Osteoblast (primary cell): ENCODE results near the gene DMD. TPM values are rescaled to one million over a fixed set of nuclear protein-coding genes. Genes with fewer than 3 reads are reported as not detected.

Source experiments
- DNase-seq: peaks from one replicate; pipeline ENCODE4 v3.0.0; 2011; ENCODE audit warnings: low spot score, mixed read lengths; ENCODE audit not compliant: insufficient read length; ENCODE audit errors: missing footprints
- H2AFZ ChIP-seq: 2 replicates; pipeline ENCODE4 v1.6.0; 2011; ENCODE audit warnings: mild to moderate bottlenecking, low read length
- H3K27ac ChIP-seq: 2 replicates; pipeline ENCODE4 v1.5.1; 2011; ENCODE audit warnings: mild to moderate bottlenecking, low read depth, low read length, moderate library complexity
- H3K27me3 ChIP-seq: 2 replicates; pipeline ENCODE4 v1.6.0; 2012; ENCODE audit warnings: mild to moderate bottlenecking, control low read depth, inconsistent platforms, low read length, moderate library complexity; ENCODE audit not compliant: insufficient read depth
- H3K36me3 ChIP-seq: 2 replicates; pipeline ENCODE4 v1.5.1; 2011; ENCODE audit warnings: mild to moderate bottlenecking, low read length, control low read depth, moderate library complexity; ENCODE audit not compliant: insufficient read depth
- H3K4me1 ChIP-seq: 2 replicates; pipeline ENCODE4 v1.5.1; 2011; ENCODE audit warnings: mild to moderate bottlenecking, low read length, control low read depth, moderate library complexity; ENCODE audit not compliant: insufficient read depth
- H3K4me2 ChIP-seq: 2 replicates; pipeline ENCODE4 v1.6.0; 2011; ENCODE audit warnings: mild to moderate bottlenecking, low read length; ENCODE audit not compliant: insufficient read depth
- H3K4me3 ChIP-seq: fragments of 200-600 bp; sonication (generic); 3 replicates; pipeline ENCODE4 v1.5.1; 2012; ENCODE audit warnings: mild to moderate bottlenecking, low read length, inconsistent platforms; ENCODE audit not compliant: insufficient read depth
- H3K79me2 ChIP-seq: 2 replicates; pipeline ENCODE4 v1.6.0; 2012; ENCODE audit warnings: mild to moderate bottlenecking, low read length, control low read depth, inconsistent platforms; ENCODE audit not compliant: insufficient read depth
- H3K9me3 ChIP-seq: 2 replicates; pipeline ENCODE4 v1.5.1; 2011; ENCODE audit warnings: low read depth, low read length, control low read depth
- H4K20me1 ChIP-seq: 2 replicates; pipeline ENCODE4 v1.6.0; 2012; ENCODE audit warnings: mild to moderate bottlenecking, low read length, control low read depth; ENCODE audit not compliant: insufficient read depth
- CTCF ChIP-seq: IDR thresholded peaks from 2 replicates; pipeline ENCODE4 v1.5.1; 2011; ENCODE audit warnings: mild to moderate bottlenecking, low read depth, low read length, moderate library complexity; ENCODE audit errors: extremely low read depth
- total RNA-seq: library from RNA; depleted of rRNA; stranded (reverse); fragments of >200 nt; gene quantifications from 2 replicates; pipeline ENCODE4 v1.2.3, GENCODE V29; 2012

The DMD gene
- total RNA-seq, 1 donor, result 12.7 TPM

- no peak for DNase-seq
- no peaks in the 10 kb centered on the region for H3K9me3 ChIP-seq
- H3K4me1 ChIP-seq, result no peaks in the 10 kb centered on the region
- H2AFZ ChIP-seq, result no peak overlapping the region
- no peak overlapping the region for H3K4me3 ChIP-seq
- no peaks in the 10 kb centered on the region for H3K79me2 ChIP-seq
- no peak for TF ChIP-seq CTCF
- no peak overlapping the region for H3K27ac ChIP-seq
- H3K27me3 ChIP-seq, result no peaks in the 10 kb centered on the region
- H3K4me2 ChIP-seq, result no peak overlapping the region
- H4K20me1 ChIP-seq, result no peaks in the 10 kb centered on the region
- no peaks in the 10 kb centered on the region for H3K36me3 ChIP-seq
These were observed 1403.0 kb downstream of the DMD start for GRCh38 chrX:31808357-31808756.

- DNase-seq, result no peak
- no peaks in the 10 kb centered on the region for H4K20me1 ChIP-seq
- no peak overlapping the region for H2AFZ ChIP-seq
- no peaks in the 10 kb centered on the region for H3K9me3 ChIP-seq
- H3K4me3 ChIP-seq, result no peak overlapping the region
- H3K36me3 ChIP-seq, result no peaks in the 10 kb centered on the region
- no peaks in the 10 kb centered on the region for H3K79me2 ChIP-seq
- no peak overlapping the region for H3K27ac ChIP-seq
- H3K27me3 ChIP-seq, result no peaks in the 10 kb centered on the region
- no peaks in the 10 kb centered on the region for H3K4me1 ChIP-seq
- TF ChIP-seq CTCF, result no peak
- H3K4me2 ChIP-seq, result no peak overlapping the region
These were observed 1404.2 kb downstream of the DMD start for GRCh38 chrX:31807165-31807564.

- DNase-seq, result no peak
- TF ChIP-seq CTCF, result no peak
- Histone ChIP-seq H4K20me1 (no peaks in the 10 kb centered on the region), H3K27me3 (no peaks in the 10 kb centered on the region), H3K9me3 (no peaks in the 10 kb centered on the region), H3K36me3 (no peaks in the 10 kb centered on the region), H3K4me1 (no peaks in the 10 kb centered on the region), H2AFZ (no peak overlapping the region), H3K4me3 (no peak overlapping the region), H3K4me2 (no peak overlapping the region), H3K79me2 (no peaks in the 10 kb centered on the region), H3K27ac (no peak overlapping the region)
These were observed 1405.6 kb downstream of the DMD start for GRCh38 chrX:31805781-31806180.

- Histone ChIP-seq H3K4me1 (no peaks in the 10 kb centered on the region), H3K79me2 (no peaks in the 10 kb centered on the region), H3K27me3 (no peaks in the 10 kb centered on the region), H3K36me3 (no peaks in the 10 kb centered on the region), H3K4me2 (no peak overlapping the region), H2AFZ (no peak overlapping the region), H3K4me3 (no peak overlapping the region), H4K20me1 (no peaks in the 10 kb centered on the region), H3K27ac (no peak overlapping the region), H3K9me3 (no peaks in the 10 kb centered on the region)
- no peak for TF ChIP-seq CTCF
- no peak for DNase-seq
These were observed 1411.1 kb downstream of the DMD start for GRCh38 chrX:31800219-31800618.
